KOPT-K1 (cell line): ENCODE measurements around the gene ZNF764.

ENCODE experiments used
- H3K27ac ChIP-seq: fragments of 200-600 bp; sonication (generic); 2 replicates; pipeline ENCODE4 v1.5.1; 2016; ENCODE audit warnings: antibody characterized with exemption, mild to moderate bottlenecking, low read depth, low read length; ENCODE audit not compliant: poor library complexity, severe bottlenecking
- H3K36me3 ChIP-seq: fragments of 200-600 bp; sonication (generic); 2 replicates; pipeline ENCODE4 v1.5.1; 2017; ENCODE audit warnings: antibody characterized with exemption, mild to moderate bottlenecking, low read length, moderate library complexity; ENCODE audit not compliant: insufficient read depth
- H3K9me3 ChIP-seq: fragments of 200-600 bp; sonication (generic); 2 replicates; pipeline ENCODE4 v1.5.1; 2017; ENCODE audit warnings: antibody characterized with exemption, low read length, mild to moderate bottlenecking; ENCODE audit not compliant: insufficient read depth, poor library complexity, severe bottlenecking

Gene ZNF764

GRCh38 chr16:30561089-30561816 lies 3.1 kb upstream of the ZNF764 start:
- no peaks in the 10 kb centered on the region for H3K9me3 ChIP-seq
- H3K36me3 ChIP-seq: peaks cover 1% of the 10 kb centered on the region; the same call in 1 of the 2 replicates
- no peak overlapping the region for H3K27ac ChIP-seq

- Histone ChIP-seq H3K9me3 (no peaks in the 10 kb centered on the region), H3K36me3 (peaks cover 17% of the 10 kb centered on the region), H3K27ac (no peak overlapping the region)
These were observed 1.5 kb upstream of the ZNF764 start for GRCh38 chr16:30559690-30560089.

- H3K27ac ChIP-seq: peak overlapping the region; percentile 95
- H3K9me3 ChIP-seq: no peaks in the 10 kb centered on the region
- peaks cover 25% of the 10 kb centered on the region for H3K36me3 ChIP-seq
These were observed 709 bp upstream of the ZNF764 start for GRCh38 chr16:30558789-30559377.

GRCh38 chr16:30557707-30557956 lies 542 bp downstream of the ZNF764 start:
- Histone ChIP-seq H3K9me3 (no peaks in the 10 kb centered on the region), H3K27ac (peak overlapping the region; percentile 95), H3K36me3 (peaks cover 38% of the 10 kb centered on the region)

GRCh38 chr16:30556125-30556473 lies 2.1 kb downstream of the ZNF764 start:
- Histone ChIP-seq H3K36me3 (peaks cover 38% of the 10 kb centered on the region), H3K9me3 (no peaks in the 10 kb centered on the region), H3K27ac (no peak overlapping the region)

GRCh38 chr16:30555315-30556124 lies 2.7 kb downstream of the ZNF764 start:
- Histone ChIP-seq H3K36me3 (peaks cover 38% of the 10 kb centered on the region), H3K9me3 (no peaks in the 10 kb centered on the region), H3K27ac (no peak overlapping the region)

GRCh38 chr16:30554557-30555314 lies 3.4 kb downstream of the ZNF764 start:
- H3K9me3 ChIP-seq: no peaks in the 10 kb centered on the region
- H3K36me3 ChIP-seq: peaks cover 38% of the 10 kb centered on the region
- no peak overlapping the region for H3K27ac ChIP-seq

GRCh38 chr16:30553393-30553899 lies 4.7 kb downstream of the ZNF764 start:
- Histone ChIP-seq H3K9me3 (no peaks in the 10 kb centered on the region), H3K36me3 (peaks cover 38% of the 10 kb centered on the region), H3K27ac (peak overlapping the region; percentile 51)

GRCh38 chr16:30552956-30553355 lies 5.2 kb downstream of the ZNF764 start:
- peaks cover 38% of the 10 kb centered on the region for H3K36me3 ChIP-seq
- H3K27ac ChIP-seq: peak overlapping the region; percentile 51
- H3K9me3 ChIP-seq: no peaks in the 10 kb centered on the region

GRCh38 chr16:30551781-30552180 lies 6.4 kb downstream of the ZNF764 start:
- peak overlapping the region; percentile 51 for H3K27ac ChIP-seq
- H3K9me3 ChIP-seq: no peaks in the 10 kb centered on the region
- peaks cover 38% of the 10 kb centered on the region for H3K36me3 ChIP-seq

- Histone ChIP-seq H3K36me3 (peaks cover 10% of the 10 kb centered on the region), H3K27ac (no peak overlapping the region), H3K9me3 (no peaks in the 10 kb centered on the region)
These were observed 9.5 kb downstream of the ZNF764 start for GRCh38 chr16:30548416-30549253.

GRCh38 chr16:30546115-30546514 lies 12.1 kb downstream of the ZNF764 start:
- Histone ChIP-seq H3K36me3 (no peaks in the 10 kb centered on the region), H3K9me3 (no peaks in the 10 kb centered on the region), H3K27ac (no peak overlapping the region)

GRCh38 chr16:30543067-30543466 lies 15.1 kb downstream of the ZNF764 start:
- H3K9me3 ChIP-seq: no peaks in the 10 kb centered on the region
- no peak overlapping the region for H3K27ac ChIP-seq
- H3K36me3 ChIP-seq: no peaks in the 10 kb centered on the region
